ENCODE measurements around the gene TRAF4.
"Not testable (repeated sequence)": the region's sequence is repeated elsewhere in the genome, so short reads cannot be mapped to it uniquely, and the experiment has no call there.

The TRAF4 gene

DNA sequence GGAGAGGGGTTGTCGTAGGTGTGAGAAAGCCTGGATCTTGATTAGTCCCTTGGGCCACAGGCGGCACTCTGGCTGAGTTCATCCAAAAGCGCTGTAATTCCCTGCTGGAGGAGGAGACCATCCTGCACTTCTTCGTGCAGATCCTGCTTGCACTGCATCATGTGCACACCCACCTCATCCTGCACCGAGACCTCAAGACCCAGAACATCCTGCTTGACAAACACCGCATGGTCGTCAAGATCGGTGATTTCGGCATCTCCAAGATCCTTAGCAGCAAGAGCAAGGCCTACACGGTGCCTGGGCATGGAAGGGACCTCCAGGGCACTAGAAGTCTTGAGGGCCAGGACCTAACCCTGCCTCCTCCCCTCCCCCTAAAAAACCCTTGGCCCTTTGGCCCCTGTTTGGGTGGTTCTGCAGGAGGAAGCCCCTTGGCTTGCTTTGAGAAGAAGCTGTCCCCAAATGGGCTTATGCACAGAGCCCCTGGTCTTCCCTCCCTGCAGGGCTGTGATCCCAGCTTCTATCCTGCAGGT lies 9.0 kb upstream of the TRAF4 start:
- DNase-seq = no peak

DNA sequence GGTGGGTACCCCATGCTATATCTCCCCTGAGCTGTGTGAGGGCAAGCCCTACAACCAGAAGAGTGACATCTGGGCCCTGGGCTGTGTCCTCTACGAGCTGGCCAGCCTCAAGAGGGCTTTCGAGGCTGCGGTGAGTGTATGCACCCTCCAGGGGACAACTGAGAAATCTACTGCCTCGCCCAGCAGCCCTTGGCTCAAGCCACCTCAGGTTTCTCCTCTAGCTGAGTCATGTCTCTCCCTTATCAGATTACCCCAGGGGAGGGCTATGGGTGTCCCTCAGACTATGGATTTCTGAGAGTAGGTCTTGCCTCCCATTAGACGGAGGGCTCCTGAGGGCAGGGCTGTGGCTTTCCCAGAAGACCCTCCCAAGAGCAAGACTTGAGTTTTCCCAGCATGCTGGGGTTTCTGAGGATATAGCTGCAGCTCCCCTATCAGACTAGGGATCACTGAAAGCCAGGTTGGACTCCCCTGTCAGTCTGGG lies 8.5 kb upstream of the TRAF4 start:
- DNase-seq = no peak

GRCh38 chr17:28735913-28736769 lies 7.7 kb upstream of the TRAF4 start:
- DNase-seq = not testable (repeated sequence)

DNA sequence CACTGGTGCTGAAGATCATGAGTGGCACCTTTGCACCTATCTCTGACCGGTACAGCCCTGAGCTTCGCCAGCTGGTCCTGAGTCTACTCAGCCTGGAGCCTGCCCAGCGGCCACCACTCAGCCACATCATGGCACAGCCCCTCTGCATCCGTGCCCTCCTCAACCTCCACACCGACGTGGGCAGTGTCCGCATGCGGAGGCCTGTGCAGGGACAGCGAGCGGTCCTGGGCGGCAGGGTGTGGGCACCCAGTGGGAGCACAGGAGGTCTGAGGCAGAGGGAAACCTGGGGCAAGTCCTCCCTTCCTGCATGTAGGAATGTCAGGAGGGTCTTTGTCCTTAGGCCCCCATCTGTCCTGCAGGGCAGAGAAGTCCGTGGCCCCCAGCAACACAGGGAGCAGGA lies 6.5 kb upstream of the TRAF4 start:
- DNase-seq = no peak

DNA sequence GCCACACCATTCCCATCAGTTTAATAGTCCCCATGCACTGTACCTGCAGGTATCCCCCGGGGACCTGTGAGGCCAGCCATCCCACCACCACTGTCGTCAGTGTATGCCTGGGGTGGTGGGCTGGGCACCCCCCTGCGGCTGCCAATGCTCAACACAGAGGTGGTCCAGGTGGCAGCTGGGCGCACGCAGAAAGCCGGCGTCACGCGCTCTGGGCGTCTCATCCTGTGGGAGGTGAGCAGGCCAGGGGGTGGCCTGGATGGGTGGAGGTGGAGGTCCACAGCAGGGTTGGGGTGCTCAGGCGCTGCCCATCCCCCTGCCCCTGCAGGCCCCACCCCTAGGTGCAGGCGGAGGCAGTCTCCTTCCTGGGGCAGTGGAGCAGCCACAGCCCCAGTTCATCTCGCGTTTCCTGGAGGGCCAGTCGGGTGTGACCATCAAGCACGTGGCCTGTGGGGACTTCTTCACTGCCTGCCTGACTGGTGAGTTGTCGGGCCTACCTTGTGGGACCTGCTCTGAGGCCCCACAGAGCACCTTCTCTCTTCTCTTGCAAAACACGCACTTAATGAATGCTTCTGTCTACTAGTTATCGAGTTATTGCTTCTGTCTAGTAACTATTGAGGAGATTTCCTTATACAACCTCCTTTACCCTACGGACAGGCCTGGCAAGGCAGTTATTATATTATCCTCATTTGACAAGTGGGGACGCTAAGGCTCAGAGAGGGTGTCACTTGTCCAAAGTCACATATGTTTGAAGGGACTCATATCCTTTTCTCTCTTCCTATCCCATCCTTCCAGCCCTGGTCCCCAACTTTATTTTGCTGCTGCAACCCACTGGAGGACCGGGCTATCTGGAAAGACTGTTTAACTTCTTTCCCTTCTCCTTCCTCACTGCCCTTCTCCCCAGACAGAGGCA lies 5.8 kb upstream of the TRAF4 start:
- no peak for DNase-seq

DNA sequence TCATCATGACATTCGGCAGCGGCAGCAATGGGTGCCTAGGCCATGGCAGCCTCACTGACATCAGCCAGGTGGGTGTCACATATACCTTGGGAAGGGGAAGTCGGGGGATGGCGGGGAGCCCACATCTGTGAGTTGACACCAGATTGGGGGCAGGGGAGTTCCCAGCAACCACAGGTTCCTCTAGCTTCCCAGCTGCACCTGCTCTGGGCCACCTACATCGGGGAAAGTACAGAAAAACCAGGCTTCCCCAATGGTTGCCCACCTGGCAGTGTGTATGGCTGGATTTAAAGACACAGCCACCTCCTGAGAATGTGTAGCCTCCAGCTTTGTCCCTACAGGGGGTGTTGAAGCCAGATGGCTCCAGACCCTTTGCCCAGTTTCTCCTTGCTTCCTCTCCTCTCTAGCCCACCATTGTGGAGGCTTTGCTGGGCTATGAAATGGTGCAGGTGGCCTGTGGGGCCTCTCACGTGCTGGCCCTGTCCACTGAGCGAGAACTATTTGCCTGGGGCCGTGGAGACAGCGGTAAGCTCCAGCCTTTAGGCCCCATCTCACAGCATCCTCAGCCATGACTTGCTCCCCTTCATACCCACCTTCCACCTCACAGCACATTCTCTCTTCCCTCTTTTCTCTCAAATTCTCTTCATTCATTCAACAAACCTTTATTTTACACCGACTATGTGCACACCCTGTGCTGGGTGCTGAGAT lies 5.0 kb upstream of the TRAF4 start:
- DNase-seq = no peak

DNA sequence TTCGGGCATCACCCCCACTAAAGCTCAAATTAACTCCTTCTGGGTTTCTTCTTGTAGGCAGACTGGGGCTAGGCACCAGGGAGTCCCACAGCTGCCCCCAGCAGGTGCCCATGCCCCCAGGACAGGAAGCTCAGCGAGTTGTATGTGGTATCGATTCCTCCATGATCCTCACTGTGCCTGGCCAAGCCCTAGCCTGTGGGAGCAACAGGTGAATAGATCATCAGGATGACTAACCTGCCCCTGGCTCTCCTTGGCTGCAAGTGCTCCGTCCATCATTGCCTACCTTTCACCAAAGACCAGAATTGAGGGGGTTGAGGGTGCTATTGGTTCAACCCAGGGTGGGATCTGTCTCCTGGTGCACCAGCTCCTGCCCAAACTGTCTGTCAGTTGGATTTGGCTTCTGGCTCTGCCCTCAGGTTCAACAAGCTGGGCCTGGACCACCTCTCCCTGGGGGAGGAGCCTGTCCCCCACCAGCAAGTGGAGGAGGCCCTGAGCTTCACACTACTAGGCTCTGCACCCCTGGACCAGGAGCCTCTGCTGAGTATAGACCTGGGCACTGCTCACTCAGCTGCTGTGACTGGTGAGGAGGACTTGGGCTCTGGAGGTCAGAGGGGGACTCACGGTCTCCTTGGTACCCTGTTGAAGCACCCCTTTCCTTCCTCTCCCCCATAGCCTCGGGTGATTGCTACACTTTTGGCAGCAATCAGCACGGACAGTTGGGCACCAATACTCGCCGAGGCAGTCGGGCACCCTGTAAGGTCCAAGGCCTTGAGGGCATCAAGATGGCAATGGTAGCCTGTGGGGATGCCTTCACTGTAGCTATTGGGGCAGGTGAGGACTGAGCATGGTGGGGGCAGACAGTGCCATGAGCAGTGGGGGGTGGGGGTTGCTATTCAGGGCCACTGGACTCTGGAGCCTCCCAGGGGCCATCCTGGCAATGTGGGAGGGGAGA lies 3.1 kb upstream of the TRAF4 start:
- DNase-seq = no peak

DNA sequence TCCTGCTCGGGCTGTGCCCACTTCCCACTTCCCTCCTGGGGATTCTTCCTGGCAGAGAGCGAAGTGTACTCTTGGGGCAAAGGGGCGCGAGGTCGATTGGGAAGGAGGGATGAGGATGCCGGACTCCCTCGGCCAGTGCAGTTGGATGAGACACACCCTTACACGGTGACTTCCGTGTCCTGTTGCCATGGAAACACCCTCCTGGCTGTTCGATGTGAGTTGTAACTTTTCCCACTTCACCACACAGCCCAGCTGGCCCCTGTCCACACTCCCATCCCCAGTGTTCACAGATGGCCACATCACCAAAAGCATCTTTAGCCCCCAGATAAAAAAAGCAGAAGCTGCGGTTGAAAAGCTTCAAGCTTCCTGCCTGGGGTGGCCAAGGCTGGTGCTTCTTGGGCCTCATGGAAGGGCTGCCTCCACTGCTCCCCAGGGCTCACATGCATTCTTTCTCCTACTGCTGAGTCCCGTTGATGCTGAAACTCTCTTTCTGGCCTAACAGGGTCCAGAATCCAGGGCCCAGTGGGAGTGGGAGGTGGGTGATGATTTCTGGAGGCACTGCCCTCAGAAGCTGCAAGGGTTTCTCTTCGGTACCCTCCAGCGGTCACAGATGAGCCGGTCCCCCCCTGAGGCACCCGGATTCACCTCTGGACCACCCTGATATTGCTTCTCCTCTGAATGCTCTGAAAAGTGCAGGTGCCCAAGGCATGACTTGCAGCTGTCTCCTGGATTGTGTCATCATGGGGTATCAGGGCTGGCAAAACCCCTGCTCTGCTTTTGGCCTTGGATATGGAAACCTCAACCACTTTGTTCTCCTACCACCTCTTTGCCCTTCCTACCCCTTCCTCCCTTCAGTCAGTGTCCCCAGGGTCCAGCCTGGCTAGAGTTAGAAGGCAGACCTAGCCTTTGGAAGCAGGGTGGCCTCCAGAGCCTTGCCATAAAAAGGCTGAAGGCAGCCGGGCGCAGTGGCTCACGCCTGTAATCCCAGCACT lies 2.2 kb upstream of the TRAF4 start:
- no peak for DNase-seq

DNA sequence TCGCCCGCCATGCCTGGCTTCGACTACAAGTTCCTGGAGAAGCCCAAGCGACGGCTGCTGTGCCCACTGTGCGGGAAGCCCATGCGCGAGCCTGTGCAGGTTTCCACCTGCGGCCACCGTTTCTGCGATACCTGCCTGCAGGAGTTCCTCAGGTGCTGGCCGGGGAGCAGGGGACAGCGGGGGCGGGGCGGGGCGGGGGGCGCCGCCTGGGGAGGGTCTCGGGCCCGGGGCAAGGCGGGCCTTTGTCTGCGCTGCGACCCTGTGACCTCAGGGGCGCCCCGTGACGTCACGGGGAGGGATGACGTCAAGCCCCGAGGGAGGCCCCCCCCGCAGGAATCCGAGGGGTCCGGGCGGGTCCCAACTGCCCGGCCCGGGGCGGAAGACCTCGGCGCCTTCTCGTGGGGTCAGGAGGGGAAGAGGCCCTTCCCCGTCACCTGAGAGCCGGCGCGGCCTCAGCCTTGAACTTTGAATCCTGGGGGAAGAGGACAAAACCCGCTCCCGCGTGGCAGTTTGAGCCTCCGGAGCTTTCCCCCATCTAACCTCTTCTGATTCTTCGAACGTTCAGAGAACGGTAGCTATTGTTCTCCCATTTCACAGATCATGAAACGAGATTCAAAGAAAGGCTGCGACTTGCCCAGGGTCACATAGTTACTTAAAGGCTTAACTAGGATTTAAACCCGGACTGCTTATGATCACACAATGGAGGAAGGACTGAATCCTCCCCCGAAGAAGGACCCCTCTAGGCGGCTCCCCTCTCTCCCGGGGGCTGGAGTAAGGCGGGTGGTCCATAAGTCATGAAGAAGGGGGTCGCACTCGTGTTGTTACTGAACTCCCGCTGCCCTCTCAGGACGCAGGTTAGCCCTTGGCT lies 527 bp downstream of the TRAF4 start:
- no peak for DNase-seq

GRCh38 chr17:28744972-28745785 lies 1.4 kb downstream of the TRAF4 start:
- DNase-seq = no peak

DNA sequence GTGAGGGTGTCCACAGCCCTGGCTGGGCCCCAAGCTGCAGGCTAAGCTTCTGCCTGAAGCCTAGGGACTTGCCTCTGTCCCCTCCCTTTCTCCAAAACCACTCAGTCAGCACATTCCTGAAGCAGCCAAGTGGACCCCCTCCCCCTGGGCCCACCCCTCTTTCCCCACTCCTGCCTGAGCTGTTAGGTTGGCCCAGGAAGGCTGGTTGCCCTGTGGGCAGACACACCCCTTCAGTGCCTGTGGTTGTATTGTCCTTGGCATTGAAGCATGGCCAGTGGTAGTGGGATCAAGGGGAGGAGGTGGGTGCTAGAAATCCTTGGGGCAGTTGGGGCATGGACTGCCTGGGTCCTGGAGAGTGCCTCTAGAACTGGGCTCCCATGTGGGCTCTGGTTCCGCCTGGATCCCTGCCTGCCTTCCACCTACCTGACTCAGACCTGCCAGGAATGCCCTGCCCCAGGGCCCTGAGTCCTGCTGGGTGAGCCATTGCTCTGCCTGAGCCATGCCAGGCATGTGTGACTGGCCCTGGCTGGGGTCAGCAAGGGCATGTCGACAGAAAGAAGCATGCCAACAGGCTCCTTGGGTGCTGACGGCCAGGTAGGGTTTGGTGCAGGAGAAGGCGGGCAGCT lies 2.1 kb downstream of the TRAF4 start:
- DNase-seq = no peak

DNA sequence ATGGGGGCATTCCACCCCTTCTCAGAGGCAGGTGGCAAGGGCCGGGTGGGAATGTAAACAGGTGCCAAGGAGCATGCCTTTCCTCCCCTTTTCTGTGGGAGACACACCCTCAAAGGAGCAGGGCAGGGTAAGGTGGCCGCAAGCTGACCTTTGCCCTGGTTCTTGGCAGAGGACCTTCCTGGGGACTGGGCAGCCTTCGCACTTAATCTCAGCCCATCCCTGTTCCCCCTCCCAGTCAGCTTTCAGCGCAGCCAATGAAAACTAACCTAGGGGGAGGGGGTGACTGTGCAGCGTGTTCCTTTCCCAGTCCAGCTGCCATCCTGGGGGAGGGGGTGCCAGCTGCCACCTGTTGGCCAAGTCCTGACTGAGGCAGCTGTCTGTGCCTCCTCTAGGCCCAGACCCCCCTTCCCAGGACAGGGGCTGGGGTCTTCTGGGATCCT lies 2.8 kb downstream of the TRAF4 start:
- DNase-seq = no peak

GRCh38 chr17:28747051-28747691 lies 3.4 kb downstream of the TRAF4 start:
- no peak for DNase-seq

GRCh38 chr17:28747801-28748750 lies 4.3 kb downstream of the TRAF4 start:
- no peak for DNase-seq

DNA sequence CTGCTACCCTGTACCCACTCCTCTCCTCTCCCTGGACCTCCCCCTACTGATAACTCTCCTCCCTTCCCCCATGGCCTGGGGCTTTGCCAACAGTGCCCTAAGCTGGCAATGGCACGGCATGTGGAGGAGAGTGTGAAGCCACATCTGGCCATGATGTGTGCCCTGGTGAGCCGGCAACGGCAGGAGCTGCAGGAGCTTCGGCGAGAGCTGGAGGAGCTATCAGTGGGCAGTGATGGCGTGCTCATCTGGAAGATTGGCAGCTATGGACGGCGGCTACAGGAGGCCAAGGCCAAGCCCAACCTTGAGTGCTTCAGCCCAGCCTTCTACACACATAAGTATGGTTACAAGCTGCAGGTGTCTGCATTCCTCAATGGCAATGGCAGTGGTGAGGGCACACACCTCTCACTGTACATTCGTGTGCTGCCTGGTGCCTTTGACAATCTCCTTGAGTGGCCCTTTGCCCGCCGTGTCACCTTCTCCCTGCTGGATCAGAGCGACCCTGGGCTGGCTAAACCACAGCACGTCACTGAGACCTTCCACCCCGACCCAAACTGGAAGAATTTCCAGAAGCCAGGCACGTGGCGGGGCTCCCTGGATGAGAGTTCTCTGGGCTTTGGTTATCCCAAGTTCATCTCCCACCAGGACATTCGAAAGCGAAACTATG lies 5.2 kb downstream of the TRAF4 start:
- no peak for DNase-seq

Data from amniotic stem cell (primary cell).